ENCODE measurements around the gene STX5.
"Not testable (repeated sequence)": the region's sequence is repeated elsewhere in the genome, so short reads cannot be mapped to it uniquely, and the experiment has no call there.

STX5 gene

GRCh38 chr11:62854013-62854824, 22.4 kb upstream of the STX5 start:
- no peak for DNase-seq

DNA sequence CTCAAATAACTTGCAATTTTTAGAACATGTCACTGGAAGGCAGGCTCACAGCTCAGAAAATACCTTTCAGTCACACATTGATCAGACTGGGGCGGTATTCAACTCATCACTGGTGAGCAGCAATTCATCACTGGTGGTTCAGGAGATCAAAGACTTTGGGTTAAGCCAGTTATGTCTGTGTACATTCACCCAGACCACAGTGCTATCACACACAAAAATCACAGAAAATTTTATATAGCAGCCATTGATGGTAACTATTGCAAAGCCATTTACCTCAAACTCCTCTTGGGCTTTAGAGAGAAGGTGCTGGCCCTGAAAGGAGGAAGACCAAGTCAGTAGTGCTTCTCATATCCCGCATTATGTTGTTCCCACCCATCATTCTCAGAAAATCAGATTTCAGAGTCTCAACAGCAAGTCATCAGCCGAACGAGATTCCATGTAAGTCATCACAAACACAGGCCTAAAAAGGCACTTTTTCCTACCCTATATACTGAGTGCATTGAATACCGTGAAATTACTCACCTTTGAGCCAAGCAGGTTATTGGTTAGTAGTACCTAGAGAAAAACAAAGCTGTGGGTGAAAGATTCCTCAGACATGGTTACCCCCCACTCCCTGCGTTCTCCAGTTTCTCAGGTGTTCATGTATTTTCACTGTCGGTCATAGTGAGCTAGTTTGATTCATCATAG, 21.6 kb upstream of the STX5 start:
- DNase-seq, result no peak

DNA sequence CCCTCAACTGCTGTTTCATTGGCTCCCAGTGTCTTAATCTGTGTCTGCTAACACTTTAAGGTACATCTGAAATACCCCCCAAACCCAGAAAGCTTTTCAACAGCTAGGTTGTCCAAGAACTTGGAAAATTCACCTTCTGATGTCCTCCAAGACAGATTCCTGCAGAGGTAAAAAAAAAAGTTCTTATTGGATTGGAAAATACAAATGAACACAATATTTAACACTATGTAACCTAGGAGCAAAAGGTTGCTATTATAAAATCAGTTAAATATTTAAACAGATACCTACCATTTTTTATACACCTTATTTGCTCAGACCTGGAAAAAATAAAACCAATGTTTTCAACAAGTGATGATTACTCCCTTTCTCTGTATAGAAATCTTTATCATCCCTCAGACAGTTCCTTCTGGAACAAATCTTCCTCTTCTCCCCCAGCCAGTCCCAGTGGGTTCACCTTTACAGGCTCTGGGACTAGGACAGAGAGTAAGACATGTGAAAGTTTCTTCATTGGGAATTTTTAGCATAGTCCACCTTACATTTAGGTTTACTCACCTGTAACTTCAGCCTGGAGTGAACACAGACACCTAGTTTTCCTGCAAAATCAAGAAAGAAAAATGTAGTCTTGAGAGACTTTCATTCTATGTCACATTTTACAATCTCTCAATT, 20.8 kb upstream of the STX5 start:
- no peak for DNase-seq

DNA sequence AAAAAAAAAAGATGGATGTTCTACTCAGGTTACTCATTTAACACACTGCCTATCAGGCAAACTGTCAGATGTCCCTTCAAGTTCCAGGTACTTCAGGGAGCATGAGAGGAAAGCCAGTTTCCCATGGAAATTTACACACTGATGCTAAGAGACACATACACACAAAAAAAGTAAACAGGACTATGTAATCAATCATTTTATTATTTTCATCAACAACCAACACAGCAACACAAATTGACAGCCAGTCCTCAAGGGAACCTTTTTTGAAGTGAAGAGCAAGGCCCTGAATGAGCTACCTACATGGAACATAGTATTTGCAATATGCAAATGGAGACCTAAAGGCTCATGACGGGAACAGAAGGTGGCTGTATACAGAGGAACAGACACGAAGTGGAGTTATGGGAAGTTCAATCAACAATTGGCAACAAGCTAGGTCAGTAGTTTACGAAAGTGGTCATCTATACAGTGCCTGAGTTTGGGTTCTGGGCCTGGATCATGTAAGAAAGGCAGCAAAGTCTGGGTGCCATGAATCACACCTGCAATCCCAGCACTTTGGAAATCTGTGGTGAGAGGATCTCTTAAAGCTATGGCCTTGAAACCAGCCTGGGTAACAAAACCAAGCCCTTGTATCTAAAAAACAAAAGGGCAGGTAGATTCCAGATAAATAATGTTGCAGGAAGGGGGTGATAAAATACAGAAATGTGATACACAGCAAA, 20.1 kb upstream of the STX5 start:
- DNase-seq, result no peak

DNA sequence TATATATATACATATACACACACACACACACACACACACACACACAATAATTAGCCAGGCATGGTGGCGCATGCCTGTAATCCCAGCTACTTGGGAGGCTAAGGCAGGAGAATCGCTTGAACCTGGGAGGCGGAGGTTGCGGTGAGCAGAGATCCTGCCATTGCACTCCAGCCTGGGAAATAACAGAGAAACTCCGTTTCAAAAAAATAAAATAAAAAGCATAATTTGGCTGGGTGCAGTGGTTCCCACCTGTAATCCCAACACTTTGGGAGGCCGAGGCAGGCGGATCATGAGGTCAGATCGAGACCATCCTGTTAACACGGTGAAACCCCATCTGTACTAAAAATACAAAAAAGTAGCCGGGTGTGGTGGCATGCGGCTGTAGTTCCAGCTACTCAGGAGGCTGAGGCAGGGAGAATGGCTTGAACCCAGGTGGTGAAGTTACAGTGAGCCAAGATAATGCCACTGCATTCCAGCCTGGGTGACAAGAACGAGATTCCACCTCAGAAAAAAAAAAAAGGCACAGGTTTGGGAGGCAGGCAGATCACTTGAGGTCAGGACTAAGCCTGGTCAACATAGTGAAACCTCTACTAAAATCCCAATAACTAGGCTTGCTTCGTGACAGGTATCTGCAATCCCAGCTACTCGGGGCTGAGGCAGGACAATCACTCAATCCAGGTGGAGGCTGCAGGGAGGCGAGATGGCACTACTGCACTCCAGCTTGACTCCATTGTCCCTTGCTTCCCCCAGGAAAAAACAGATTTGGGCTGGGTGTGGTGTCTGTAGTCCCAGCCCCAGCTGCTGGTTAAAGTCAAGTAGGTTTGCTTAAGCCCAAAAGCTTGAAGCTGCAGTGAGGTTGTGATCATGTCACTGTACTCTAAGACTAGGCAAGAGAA, 19.3 kb upstream of the STX5 start:
- DNase-seq, result peak; percentile 71

GRCh38 chr11:62847767-62848314, 16.0 kb upstream of the STX5 start:
- DNase-seq, result no peak

DNA sequence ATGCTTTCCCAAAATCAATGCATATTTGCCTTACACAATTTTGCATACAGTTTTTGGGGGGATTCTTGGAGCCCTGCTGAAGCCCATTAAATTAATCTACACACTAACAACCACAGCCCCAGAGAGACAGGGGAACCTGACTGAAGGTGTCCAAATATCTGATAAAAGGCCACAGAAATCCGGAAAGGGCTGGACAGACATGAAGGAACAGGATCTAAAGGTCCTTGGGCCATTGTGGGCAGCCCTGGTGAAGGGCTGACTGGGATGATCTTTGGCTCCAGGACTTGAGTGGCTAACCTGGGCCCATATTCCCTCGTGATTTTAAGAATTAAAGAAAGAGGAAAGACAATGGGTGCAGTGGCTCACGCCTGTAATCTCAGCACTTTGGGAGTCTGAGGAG, 14.3 kb upstream of the STX5 start:
- no peak for DNase-seq

DNA sequence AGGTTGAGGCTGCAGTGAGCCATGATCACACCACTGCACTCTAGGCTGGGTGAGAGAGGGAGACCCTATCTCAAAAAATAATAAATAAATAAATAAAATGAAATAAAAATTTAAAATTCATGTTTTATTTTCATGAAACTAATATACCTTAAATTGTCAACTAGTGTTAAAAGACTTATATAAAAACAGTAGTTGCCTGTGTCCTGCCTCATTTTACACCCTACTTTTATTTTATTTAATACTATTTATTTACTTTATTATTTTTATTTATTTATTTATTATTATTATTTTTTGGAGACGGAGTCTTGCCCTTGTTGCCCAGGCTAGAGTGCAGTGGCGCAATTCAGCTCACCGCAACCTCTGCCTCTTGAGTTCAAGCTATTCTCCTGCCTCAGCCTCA, 12.3 kb upstream of the STX5 start:
- DNase-seq, result no peak

- DNase-seq, result no peak
These were observed 11.6 kb upstream of the STX5 start for GRCh38 chr11:62843466-62843865.

DNA sequence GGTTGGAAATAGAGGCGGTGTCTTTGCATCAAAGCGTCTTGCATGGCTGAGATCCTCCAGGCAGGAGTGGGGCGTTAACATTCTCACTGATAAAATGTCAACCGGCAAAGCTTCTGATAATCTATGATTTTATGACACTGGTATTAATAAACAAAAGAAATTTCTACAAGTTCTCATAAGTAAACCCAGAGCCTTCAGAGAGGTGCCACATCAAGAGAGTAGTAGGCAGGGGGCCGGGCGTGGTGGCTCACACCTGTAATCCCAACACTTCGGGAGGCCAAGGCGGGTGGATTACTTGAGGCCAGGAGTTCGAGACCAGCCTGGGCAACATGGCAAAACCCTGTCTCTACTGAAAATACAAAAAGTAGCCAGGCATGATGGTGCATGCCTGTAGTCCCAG, 11.0 kb upstream of the STX5 start:
- DNase-seq, result not testable (repeated sequence)

GRCh38 chr11:62842171-62842741, 10.4 kb upstream of the STX5 start:
- DNase-seq, result peak; percentile 58

- DNase-seq, result peak; percentile 99
These were observed 9.7 kb upstream of the STX5 start for GRCh38 chr11:62841361-62842170.

DNA sequence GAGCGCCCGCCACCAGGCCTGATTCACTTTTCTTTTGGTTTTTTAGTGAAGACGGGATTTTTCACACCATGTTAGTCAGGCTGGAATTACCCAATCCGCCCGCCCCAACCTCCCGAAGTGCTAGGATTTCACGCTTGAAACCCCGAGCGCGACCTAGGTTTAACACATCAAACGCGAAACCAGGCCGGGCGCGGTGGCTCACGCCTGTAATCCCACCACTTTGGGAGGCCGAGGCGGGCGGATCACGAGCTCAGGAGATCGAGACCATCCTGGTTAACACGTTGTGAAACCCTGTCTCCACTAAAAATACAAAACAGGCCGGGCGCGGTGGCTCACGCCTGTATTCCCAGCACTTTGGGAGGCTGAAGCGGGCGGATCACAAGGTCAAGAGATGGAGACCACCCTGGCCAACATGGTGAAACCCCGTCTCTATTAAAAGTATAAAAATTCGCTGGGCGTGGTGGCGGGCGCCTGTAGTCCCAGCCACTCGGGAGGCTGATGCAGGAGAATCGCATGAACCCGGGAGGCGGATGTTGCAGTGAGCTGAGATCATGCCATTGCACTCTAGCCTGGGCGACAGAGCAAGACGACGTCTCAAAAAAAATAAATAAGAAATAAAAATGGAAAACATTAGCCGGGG, 9.0 kb upstream of the STX5 start:
- peak; percentile 77 for DNase-seq

DNA sequence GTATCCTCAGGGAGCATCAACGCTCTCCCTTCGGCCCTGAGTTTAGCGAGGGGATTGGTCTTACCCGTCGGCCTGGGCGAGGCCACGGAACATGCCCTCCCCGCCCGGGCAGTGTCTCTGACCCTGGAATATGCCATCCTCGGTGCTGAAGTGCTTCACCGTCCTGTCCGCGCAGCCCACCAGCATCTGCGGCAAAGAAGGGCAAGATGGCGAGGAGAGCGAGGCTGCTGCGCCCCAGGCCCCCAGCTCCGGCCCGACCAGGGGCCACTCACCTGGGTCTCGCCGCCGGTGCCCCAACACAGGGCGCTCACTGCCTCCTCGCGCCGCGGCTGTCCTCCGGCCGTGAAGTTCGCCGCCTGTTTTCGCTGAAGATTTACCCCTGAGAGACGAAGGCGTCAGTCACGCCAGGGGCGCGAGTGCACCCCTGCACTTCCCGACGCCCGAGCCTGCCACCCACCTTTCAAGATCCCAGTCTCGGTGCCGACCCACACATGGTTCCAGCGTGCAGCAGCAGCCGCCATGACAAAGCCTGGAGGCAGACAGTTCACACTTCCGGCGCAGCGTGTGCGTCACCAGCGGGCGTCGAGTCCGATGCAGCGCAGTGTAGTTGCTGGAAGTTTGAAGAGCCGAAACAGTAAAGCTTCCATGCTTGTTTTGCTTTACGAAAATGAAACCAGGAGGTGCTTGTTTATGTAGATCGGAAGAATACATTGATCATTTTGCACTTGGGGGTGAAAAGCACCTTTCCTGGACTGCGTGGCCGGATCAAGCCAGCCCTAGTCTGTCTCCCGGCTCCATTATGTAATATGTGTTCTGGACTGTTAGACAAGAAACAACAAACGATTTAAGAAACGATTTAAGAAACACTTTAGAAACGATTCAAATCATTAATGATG, 7.4 kb upstream of the STX5 start, which contains the start of gene WDR74:
TSS of gene WDR74 (minus strand) at position 541 of the 896 bp plus-strand sequence. CDS start at position 521, 20 bp downstream.
- DNase-seq, result peak; percentile 98

- DNase-seq, result no peak
These were observed 3.5 kb upstream of the STX5 start for GRCh38 chr11:62835336-62835735.

GRCh38 chr11:62832336-62833234, 734 bp upstream of the STX5 start, which contains the start of gene TEX54:
Gene TEX54 (minus strand): TSS chr11:62832841.
- no peak for DNase-seq

- DNase-seq, result peak; percentile 83
These were observed 839 bp downstream of the STX5 start for GRCh38 chr11:62830904-62831519.

Data from hematopoietic multipotent progenitor cell treated with erythropoietin and hydrocortisone succinate and interleukin-3 and kit ligand, for 4 days (in vitro differentiated cells).